Progenitor cell of endocrine pancreas (in vitro differentiated cells): ENCODE measurements around the gene COG5. TPM values are rescaled to one million over a fixed set of nuclear protein-coding genes. Genes with fewer than 3 reads are reported as not detected.

Experiments
- DNase-seq: peaks from one replicate; pipeline ENCODE4 v3.0.0; 2021; ENCODE audit warnings: low spot score; ENCODE audit not compliant: unreplicated experiment
- H3K27ac Mint-ChIP-seq: 2 replicates; pipeline ENCODE4 v1.8.0; 2021; ENCODE audit warnings: mild to moderate bottlenecking, moderate library complexity, mixed read lengths
- H3K27me3 Mint-ChIP-seq: 2 replicates; pipeline ENCODE4 v1.8.0; 2021; ENCODE audit warnings: mixed read lengths
- H3K36me3 Mint-ChIP-seq: 2 replicates; pipeline ENCODE4 v1.8.0; 2022; ENCODE audit warnings: mixed read lengths; ENCODE audit not compliant: insufficient read depth
- H3K4me1 Mint-ChIP-seq: 2 replicates; pipeline ENCODE4 v1.8.0; 2021; ENCODE audit warnings: low read depth, mixed read lengths
- H3K4me3 Mint-ChIP-seq: 2 replicates; pipeline ENCODE4 v1.8.0; 2021; ENCODE audit warnings: low read depth, mild to moderate bottlenecking, moderate library complexity, mixed read lengths
- H3K9me3 Mint-ChIP-seq: 2 replicates; pipeline ENCODE4 v1.8.0; 2021; ENCODE audit warnings: low read depth, mixed read lengths
- total RNA-seq: library from RNA; stranded (reverse); gene quantifications from 2 replicates; pipeline ENCODE4 v1.2.1, GENCODE V29; 2021
- TF ChIP-seq, protein P1 (sequence below): fragments of 200-600 bp; sonication (generic); IDR thresholded peaks from one replicate; pipeline ENCODE4 v1.5.0; 2021; ENCODE audit warnings: antibody characterized with exemption, mild to moderate bottlenecking; ENCODE audit not compliant: unreplicated experiment

COG5 gene
- total RNA-seq, 1 donor from 2014 or later, result 49.0 TPM

DNA sequence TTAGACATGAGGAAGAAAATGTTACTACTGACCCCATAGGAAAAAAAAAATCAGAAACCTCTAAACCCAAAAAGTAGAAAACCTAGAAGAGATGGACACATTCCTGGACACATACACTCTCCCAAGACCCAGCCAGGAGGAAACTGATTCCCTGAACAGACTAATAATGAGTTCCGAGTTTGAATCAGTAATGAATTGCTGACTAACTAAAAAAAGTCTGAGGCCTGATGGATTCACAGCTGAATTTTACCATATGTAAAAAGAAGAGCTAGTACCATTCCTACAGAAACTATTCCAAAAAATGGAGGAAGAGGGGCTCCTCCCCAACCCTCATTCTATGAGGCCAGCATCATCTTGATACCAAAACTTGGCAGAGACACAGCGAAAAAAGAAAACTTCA, 319.1 kb downstream of the COG5 start:
- no peak overlapping the region for H3K4me3 Mint-ChIP-seq
- no peaks in the 10 kb centered on the region for H3K27me3 Mint-ChIP-seq
- TF ChIP-seq, protein P1, sequence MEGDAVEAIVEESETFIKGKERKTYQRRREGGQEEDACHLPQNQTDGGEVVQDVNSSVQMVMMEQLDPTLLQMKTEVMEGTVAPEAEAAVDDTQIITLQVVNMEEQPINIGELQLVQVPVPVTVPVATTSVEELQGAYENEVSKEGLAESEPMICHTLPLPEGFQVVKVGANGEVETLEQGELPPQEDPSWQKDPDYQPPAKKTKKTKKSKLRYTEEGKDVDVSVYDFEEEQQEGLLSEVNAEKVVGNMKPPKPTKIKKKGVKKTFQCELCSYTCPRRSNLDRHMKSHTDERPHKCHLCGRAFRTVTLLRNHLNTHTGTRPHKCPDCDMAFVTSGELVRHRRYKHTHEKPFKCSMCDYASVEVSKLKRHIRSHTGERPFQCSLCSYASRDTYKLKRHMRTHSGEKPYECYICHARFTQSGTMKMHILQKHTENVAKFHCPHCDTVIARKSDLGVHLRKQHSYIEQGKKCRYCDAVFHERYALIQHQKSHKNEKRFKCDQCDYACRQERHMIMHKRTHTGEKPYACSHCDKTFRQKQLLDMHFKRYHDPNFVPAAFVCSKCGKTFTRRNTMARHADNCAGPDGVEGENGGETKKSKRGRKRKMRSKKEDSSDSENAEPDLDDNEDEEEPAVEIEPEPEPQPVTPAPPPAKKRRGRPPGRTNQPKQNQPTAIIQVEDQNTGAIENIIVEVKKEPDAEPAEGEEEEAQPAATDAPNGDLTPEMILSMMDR, result no peak
- H3K36me3 Mint-ChIP-seq, result peaks cover 46% of the 10 kb centered on the region
- H3K4me1 Mint-ChIP-seq, result no peaks in the 10 kb centered on the region
- DNase-seq, result no peak
- no peak overlapping the region for H3K27ac Mint-ChIP-seq
- H3K9me3 Mint-ChIP-seq, result peaks cover 32% of the 10 kb centered on the region

DNA sequence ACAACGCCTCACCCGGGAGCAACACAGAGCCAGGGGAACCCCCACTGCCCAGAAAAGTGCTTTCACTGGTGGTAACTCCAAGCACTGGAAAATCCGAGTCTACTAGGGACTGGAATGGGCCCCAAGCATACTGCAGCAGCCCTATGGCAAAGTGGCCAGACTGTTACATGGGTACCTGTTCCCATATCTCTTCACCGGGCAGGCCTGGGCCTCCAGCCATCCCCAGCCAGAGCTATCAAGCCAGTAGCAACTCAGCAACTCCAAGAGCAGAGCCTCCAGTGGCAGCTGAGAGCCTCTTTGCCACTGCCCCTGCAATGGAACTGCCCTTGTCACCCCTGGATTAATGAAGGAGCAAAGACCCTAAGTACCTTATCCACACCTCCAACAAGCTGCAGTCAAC, 321.5 kb downstream of the COG5 start:
- TF ChIP-seq, protein P1, result no peak
- no peak for DNase-seq
- H3K9me3 Mint-ChIP-seq, result peaks cover 32% of the 10 kb centered on the region
- peaks cover 45% of the 10 kb centered on the region for H3K36me3 Mint-ChIP-seq
- H3K27me3 Mint-ChIP-seq, result no peaks in the 10 kb centered on the region
- no peak overlapping the region for H3K27ac Mint-ChIP-seq
- H3K4me1 Mint-ChIP-seq, result no peaks in the 10 kb centered on the region
- no peak overlapping the region for H3K4me3 Mint-ChIP-seq

DNA sequence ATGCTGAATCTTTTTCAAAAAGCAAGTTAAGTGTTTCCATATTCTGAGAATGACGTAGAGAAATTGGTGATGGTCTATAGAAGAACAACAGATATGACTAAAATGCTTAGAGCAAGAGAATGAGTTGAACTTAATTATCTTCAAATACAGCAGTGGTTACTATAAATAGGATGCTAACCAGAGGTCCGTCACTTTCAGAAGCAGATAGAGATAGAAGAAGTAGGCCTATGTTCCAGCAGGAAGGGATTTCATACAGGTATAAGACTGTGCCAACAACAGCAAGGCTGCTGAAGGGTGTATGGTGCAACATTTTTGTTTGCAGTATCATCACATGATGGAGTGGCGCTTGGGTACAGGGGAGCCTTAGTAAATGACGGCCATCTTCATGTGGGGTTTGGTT, 326.3 kb downstream of the COG5 start:
- Mint-ChIP-seq H3K36me3 (peaks cover 14% of the 10 kb centered on the region), H3K4me3 (no peak overlapping the region), H3K4me1 (no peaks in the 10 kb centered on the region), H3K27ac (no peak overlapping the region), H3K9me3 (no peaks in the 10 kb centered on the region), H3K27me3 (no peaks in the 10 kb centered on the region)
- TF ChIP-seq, protein P1, result no peak
- no peak for DNase-seq

DNA sequence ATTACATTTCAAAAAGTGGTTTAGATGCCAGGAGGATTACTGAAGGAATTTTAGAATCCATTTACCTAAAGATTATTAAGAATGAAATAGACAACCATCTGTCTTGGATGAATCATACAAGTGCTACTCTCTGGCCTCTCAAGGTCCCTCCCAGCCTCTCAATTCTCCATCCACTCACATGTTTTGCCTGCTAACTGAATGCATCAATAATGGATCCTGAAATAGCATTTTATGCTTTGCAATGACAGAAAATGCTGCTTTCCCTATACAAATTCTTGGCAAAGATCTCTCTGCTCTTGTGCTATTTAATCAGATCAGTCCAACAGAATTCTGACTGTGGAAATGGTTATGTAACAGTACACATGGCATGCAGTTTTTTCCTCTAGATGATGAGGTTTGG, 326.9 kb downstream of the COG5 start:
- Mint-ChIP-seq H3K27ac (no peak overlapping the region), H3K4me3 (no peak overlapping the region), H3K36me3 (peaks cover 14% of the 10 kb centered on the region), H3K9me3 (no peaks in the 10 kb centered on the region), H3K4me1 (no peaks in the 10 kb centered on the region), H3K27me3 (no peaks in the 10 kb centered on the region)
- TF ChIP-seq, protein P1, result no peak
- no peak for DNase-seq

DNA sequence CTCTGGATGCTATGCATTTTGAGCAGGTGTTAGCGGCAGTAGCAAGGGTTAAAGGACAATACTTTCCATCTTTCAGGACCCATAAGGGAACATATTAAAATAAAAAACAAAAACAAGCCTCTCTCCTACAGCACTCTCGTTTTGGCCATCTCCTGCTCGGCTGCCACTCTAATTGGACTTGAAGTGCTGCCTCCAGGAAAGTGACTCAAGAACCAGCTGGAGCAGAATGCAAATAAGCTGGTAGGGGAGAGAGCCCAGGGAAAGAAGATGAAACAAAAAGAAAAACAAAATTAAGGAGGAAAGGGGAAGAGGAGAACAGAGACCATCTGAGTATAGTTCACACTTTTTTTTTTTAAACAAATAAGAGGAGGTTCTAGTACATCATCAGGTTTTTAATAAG, 329.3 kb downstream of the COG5 start:
- TF ChIP-seq, protein P1, result no peak
- DNase-seq, result no peak
- Mint-ChIP-seq H3K4me1 (no peaks in the 10 kb centered on the region), H3K27me3 (no peaks in the 10 kb centered on the region), H3K27ac (peak overlapping the region; percentile 53), H3K4me3 (no peak overlapping the region), H3K36me3 (peaks cover 13% of the 10 kb centered on the region), H3K9me3 (no peaks in the 10 kb centered on the region)
